C4-2B (cell line): ENCODE results near the gene CTNNBL1.

ENCODE experiments used
- H3K27ac ChIP-seq: fragments of 450-650 bp; 2 replicates; pipeline ENCODE4 v1.5.1; 2017
- CTCF ChIP-seq: fragments of 450-650 bp; conservative IDR thresholded peaks from 2 replicates; pipeline ENCODE4 v1.5.1; 2017; ENCODE audit warnings: mild to moderate bottlenecking
- ZFX ChIP-seq: fragments of 450-650 bp; IDR thresholded peaks from 2 replicates; pipeline ENCODE4 v1.6.1; 2017

CTNNBL1 gene

GRCh38 chr20:37734228-37734985 lies 40.6 kb downstream of the CTNNBL1 start:
- no peak for TF ChIP-seq ZFX
- TF ChIP-seq CTCF = no peak
- no peak overlapping the region for H3K27ac ChIP-seq

- H3K27ac ChIP-seq = no peak overlapping the region
- TF ChIP-seq CTCF = no peak
- no peak for TF ChIP-seq ZFX
Observed at GRCh38 chr20:37735541-37735940, 41.7 kb downstream of the CTNNBL1 start.

GRCh38 chr20:37736132-37736531 lies 42.3 kb downstream of the CTNNBL1 start:
- H3K27ac ChIP-seq = no peak overlapping the region
- TF ChIP-seq ZFX (no peak), CTCF (no peak)

GRCh38 chr20:37737826-37738420 lies 44.1 kb downstream of the CTNNBL1 start:
- no peak for TF ChIP-seq ZFX
- TF ChIP-seq CTCF = no peak
- H3K27ac ChIP-seq = no peak overlapping the region

- H3K27ac ChIP-seq = no peak overlapping the region
- TF ChIP-seq ZFX (no peak), CTCF (no peak)
Observed at GRCh38 chr20:37741055-37741454, 47.2 kb downstream of the CTNNBL1 start.

- TF ChIP-seq ZFX (no peak), CTCF (no peak)
- H3K27ac ChIP-seq = no peak overlapping the region
Observed at GRCh38 chr20:37741570-37741969, 47.7 kb downstream of the CTNNBL1 start.

- TF ChIP-seq ZFX (no peak), CTCF (no peak)
- no peak overlapping the region for H3K27ac ChIP-seq
Observed at GRCh38 chr20:37742131-37742530, 48.3 kb downstream of the CTNNBL1 start.
